ENCODE results near the gene COQ6.
A peak's percentile ranks its signal among the peaks of the same experiment; 100 is the strongest.
"Not testable (repeated sequence)": the region's sequence is repeated elsewhere in the genome, so short reads cannot be mapped to it uniquely, and the experiment has no call there.

COQ6 gene

GRCh38 chr14:73949752-73950734, at the start of gene COQ6, which contains the start of gene FAM161B:
Gene COQ6 (plus strand): TSS chr14:73950302. CDS start chr14:73950333, 31 bp downstream.
Gene FAM161B (minus strand): TSS chr14:73950094. CDS start chr14:73950026, 68 bp downstream.
- ATAC-seq (peak; percentile 99), DNase-seq (peak; percentile 90)

GRCh38 chr14:73903028-73903427, 47.1 kb upstream of the COQ6 start:
- no peak for DNase-seq
- ATAC-seq, result no peak

- DNase-seq (no peak), ATAC-seq (no peak)
Measured at GRCh38 chr14:73909681-73910080, 40.4 kb upstream of the COQ6 start.

GRCh38 chr14:73913256-73913655, 36.8 kb upstream of the COQ6 start:
- ATAC-seq (no peak), DNase-seq (no peak)

GRCh38 chr14:73916324-73916723, 33.8 kb upstream of the COQ6 start:
- ATAC-seq, result no peak

GRCh38 chr14:73919457-73919856, 30.6 kb upstream of the COQ6 start:
- ATAC-seq, DNase-seq: not testable (repeated sequence)

More at GRCh38 chr14:73916324-73916723, 33.8 kb upstream of the COQ6 start:
- no peak for DNase-seq

- DNase-seq, result no peak
- ATAC-seq, result no peak
Measured at GRCh38 chr14:73924337-73924736, 25.8 kb upstream of the COQ6 start.

- DNase-seq (no peak), ATAC-seq (no peak)
Measured at GRCh38 chr14:73935666-73936065, 14.4 kb upstream of the COQ6 start.

- no peak for DNase-seq
- no peak for ATAC-seq
Measured at GRCh38 chr14:73936548-73936947, 13.6 kb upstream of the COQ6 start.

GRCh38 chr14:73937012-73937411, 13.1 kb upstream of the COQ6 start:
- ATAC-seq, result no peak

GRCh38 chr14:73942180-73942579, 7.9 kb upstream of the COQ6 start:
- DNase-seq (no peak), ATAC-seq (no peak)

More at GRCh38 chr14:73937012-73937411, 13.1 kb upstream of the COQ6 start:
- DNase-seq, result no peak

GRCh38 chr14:73943083-73943482, 7.0 kb upstream of the COQ6 start:
- DNase-seq, result no peak
- no peak for ATAC-seq

GRCh38 chr14:73944432-73945158, 5.5 kb upstream of the COQ6 start:
- DNase-seq (no peak), ATAC-seq (no peak)

- DNase-seq (no peak), ATAC-seq (no peak)
Measured at GRCh38 chr14:73945159-73945670, 4.9 kb upstream of the COQ6 start.

- ATAC-seq (no peak), DNase-seq (no peak)
Measured at GRCh38 chr14:73953731-73954130, 3.6 kb downstream of the COQ6 start.

GRCh38 chr14:73955674-73956073, 5.6 kb downstream of the COQ6 start:
- DNase-seq (no peak), ATAC-seq (no peak)

- no peak for ATAC-seq
- no peak for DNase-seq
Measured at GRCh38 chr14:73958591-73958990, 8.5 kb downstream of the COQ6 start.

GRCh38 chr14:73961192-73961591, 11.1 kb downstream of the COQ6 start:
- ATAC-seq (no peak), DNase-seq (no peak)

GRCh38 chr14:73965216-73965615, 15.1 kb downstream of the COQ6 start:
- DNase-seq (no peak), ATAC-seq (no peak)

GRCh38 chr14:73968885-73969284, 18.8 kb downstream of the COQ6 start:
- no peak for ATAC-seq
- DNase-seq, result no peak

GRCh38 chr14:73973497-73973896, 23.4 kb downstream of the COQ6 start:
- no peak for ATAC-seq
- no peak for DNase-seq

GRCh38 chr14:73976125-73976524, 26.0 kb downstream of the COQ6 start:
- DNase-seq (no peak), ATAC-seq (no peak)

- DNase-seq (no peak), ATAC-seq (no peak)
Measured at GRCh38 chr14:73977896-73978295, 27.8 kb downstream of the COQ6 start.
